GM12892 (cell line): ENCODE results near the gene SLC4A2.

Experiments
- DNase-seq: peaks from one replicate; pipeline ENCODE4 v3.0.0; 2011; ENCODE audit not compliant: insufficient read length
- FAIRE-seq: peaks from 2 replicates; lab custom pipeline; 2011; peaks lifted over from hg19 to GRCh38; lab: Jason Lieb, UNC
- POLR2A ChIP-seq: IDR thresholded peaks from 2 replicates; pipeline ENCODE4 v1.6.1; 2011; ENCODE audit warnings: low read depth, low read length, control low read depth
- POLR2AphosphoS5 ChIP-seq: IDR thresholded peaks from 2 replicates; pipeline ENCODE4 v1.6.1; 2011; ENCODE audit warnings: low read depth, low read length, control low read depth
- TAF1 ChIP-seq: IDR thresholded peaks from 2 replicates; pipeline ENCODE4 v1.6.1; 2011; ENCODE audit warnings: low read depth, mild to moderate bottlenecking, control low read depth, low read length, borderline replicate concordance

Gene SLC4A2

GRCh38 chr7:151070574-151070960, 11.2 kb downstream of the SLC4A2 start:
- TF ChIP-seq POLR2AphosphoS5 (no peak), TAF1 (no peak), POLR2A (no peak)
- no peak for DNase-seq
- FAIRE-seq: no peak

GRCh38 chr7:151071032-151071866, 11.9 kb downstream of the SLC4A2 start:
- no peak for FAIRE-seq
- TF ChIP-seq POLR2A: no peak
- TF ChIP-seq TAF1: no peak
- no peak for TF ChIP-seq POLR2AphosphoS5

GRCh38 chr7:151073990-151074389, 14.6 kb downstream of the SLC4A2 start:
- DNase-seq (no peak), FAIRE-seq (no peak)
- TF ChIP-seq POLR2AphosphoS5 (no peak), TAF1 (no peak), POLR2A (no peak)

More at GRCh38 chr7:151071032-151071866, 11.9 kb downstream of the SLC4A2 start:
- no peak for DNase-seq

GRCh38 chr7:151074817-151075661, 15.7 kb downstream of the SLC4A2 start:
- TF ChIP-seq TAF1: no peak
- TF ChIP-seq POLR2A: no peak
- no peak for TF ChIP-seq POLR2AphosphoS5
- DNase-seq (no peak), FAIRE-seq (no peak)

GRCh38 chr7:151075662-151075971, 16.2 kb downstream of the SLC4A2 start:
- DNase-seq (no peak), FAIRE-seq (no peak)
- no peak for TF ChIP-seq POLR2AphosphoS5
- TF ChIP-seq POLR2A: no peak
- no peak for TF ChIP-seq TAF1

GRCh38 chr7:151075978-151076426, 16.6 kb downstream of the SLC4A2 start:
- no peak for FAIRE-seq
- DNase-seq: no peak
- TF ChIP-seq POLR2A (no peak), POLR2AphosphoS5 (0 out of 2 replicates have a peak, but pooled peaks have one; percentile 22)

GRCh38 chr7:151076863-151077704, 17.7 kb downstream of the SLC4A2 start:
- FAIRE-seq (no peak), DNase-seq (no peak)
- no peak; the same call in 1 of the 2 replicates for TF ChIP-seq POLR2AphosphoS5
- no peak for TF ChIP-seq POLR2A
- no peak for TF ChIP-seq TAF1

- FAIRE-seq: no peak
- TF ChIP-seq POLR2A (no peak), TAF1 (no peak), POLR2AphosphoS5 (no peak)
Observed at GRCh38 chr7:151077705-151078232, 18.4 kb downstream of the SLC4A2 start.

GRCh38 chr7:151078233-151079040, 19.0 kb downstream of the SLC4A2 start:
- no peak for DNase-seq
- TF ChIP-seq TAF1: no peak
- peak; percentile 21; the same call in 1 of the 2 replicates for TF ChIP-seq POLR2A
- peak; percentile 52; the same call in 1 of the 2 replicates for TF ChIP-seq POLR2AphosphoS5
- FAIRE-seq: no peak

More at GRCh38 chr7:151077705-151078232, 18.4 kb downstream of the SLC4A2 start:
- DNase-seq: no peak
